NB4 (cell line): ENCODE measurements around the gene KCNRG.

Experiments
- DNase-seq: peaks from one replicate; pipeline ENCODE4 v3.0.0; 2010; ENCODE audit warnings: low read depth
- H3K4me3 ChIP-seq: one replicate; pipeline ENCODE4 v1.5.1; 2011; ENCODE audit warnings: mild to moderate bottlenecking, low read depth, low read length, moderate library complexity
- MYC ChIP-seq: IDR thresholded peaks from 2 replicates; pipeline ENCODE4 v1.6.1; 2011; ENCODE audit warnings: low read depth, low read length
- POLR2A ChIP-seq: IDR thresholded peaks from 2 replicates; pipeline ENCODE4 v1.6.1; 2011; ENCODE audit warnings: mild to moderate bottlenecking; ENCODE audit not compliant: insufficient read length; ENCODE audit errors: extremely low read depth
- TF ChIP-seq, protein P1 (sequence below): IDR thresholded peaks from one replicate; pipeline ENCODE4 v1.5.1; 2012; ENCODE audit warnings: low read depth, low read length
- TF ChIP-seq, protein P2 (sequence below): IDR thresholded peaks from 2 replicates; pipeline ENCODE4 v1.6.1; 2011; ENCODE audit warnings: low read depth, low read length

KCNRG gene

GRCh38 chr13:50006426-50007135, 8.7 kb upstream of the KCNRG start:
- DNase-seq: no peak
- no peak overlapping the region for H3K4me3 ChIP-seq
- TF ChIP-seq, protein P1, sequence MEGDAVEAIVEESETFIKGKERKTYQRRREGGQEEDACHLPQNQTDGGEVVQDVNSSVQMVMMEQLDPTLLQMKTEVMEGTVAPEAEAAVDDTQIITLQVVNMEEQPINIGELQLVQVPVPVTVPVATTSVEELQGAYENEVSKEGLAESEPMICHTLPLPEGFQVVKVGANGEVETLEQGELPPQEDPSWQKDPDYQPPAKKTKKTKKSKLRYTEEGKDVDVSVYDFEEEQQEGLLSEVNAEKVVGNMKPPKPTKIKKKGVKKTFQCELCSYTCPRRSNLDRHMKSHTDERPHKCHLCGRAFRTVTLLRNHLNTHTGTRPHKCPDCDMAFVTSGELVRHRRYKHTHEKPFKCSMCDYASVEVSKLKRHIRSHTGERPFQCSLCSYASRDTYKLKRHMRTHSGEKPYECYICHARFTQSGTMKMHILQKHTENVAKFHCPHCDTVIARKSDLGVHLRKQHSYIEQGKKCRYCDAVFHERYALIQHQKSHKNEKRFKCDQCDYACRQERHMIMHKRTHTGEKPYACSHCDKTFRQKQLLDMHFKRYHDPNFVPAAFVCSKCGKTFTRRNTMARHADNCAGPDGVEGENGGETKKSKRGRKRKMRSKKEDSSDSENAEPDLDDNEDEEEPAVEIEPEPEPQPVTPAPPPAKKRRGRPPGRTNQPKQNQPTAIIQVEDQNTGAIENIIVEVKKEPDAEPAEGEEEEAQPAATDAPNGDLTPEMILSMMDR: no peak
- TF ChIP-seq, protein P2, sequence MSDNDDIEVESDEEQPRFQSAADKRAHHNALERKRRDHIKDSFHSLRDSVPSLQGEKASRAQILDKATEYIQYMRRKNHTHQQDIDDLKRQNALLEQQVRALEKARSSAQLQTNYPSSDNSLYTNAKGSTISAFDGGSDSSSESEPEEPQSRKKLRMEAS: no peak
- no peak for TF ChIP-seq MYC
- TF ChIP-seq POLR2A: no peak

DNA sequence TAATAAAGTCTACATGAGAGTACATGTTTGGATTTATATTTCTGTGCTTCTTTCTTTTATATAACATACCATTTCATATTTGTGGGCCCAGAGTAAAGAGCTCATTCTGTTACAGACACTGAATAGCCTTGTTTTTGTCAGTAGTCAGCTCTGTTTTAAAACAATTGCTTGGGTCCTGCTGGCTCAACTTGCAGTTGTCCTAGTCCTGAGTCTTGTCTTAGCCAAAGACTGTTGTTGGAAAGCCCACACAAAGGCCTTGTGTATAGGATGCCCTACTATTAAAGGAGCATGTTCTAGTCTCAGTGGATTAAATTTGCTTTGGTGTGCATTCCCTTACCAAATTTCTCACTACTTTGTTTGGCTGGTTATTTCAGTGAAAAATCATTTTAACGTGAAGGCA, 3.8 kb upstream of the KCNRG start:
- no peak for DNase-seq
- H3K4me3 ChIP-seq: no peak overlapping the region
- TF ChIP-seq, protein P1: no peak
- TF ChIP-seq MYC (no peak), POLR2A (no peak)
- TF ChIP-seq, protein P2: no peak

DNA sequence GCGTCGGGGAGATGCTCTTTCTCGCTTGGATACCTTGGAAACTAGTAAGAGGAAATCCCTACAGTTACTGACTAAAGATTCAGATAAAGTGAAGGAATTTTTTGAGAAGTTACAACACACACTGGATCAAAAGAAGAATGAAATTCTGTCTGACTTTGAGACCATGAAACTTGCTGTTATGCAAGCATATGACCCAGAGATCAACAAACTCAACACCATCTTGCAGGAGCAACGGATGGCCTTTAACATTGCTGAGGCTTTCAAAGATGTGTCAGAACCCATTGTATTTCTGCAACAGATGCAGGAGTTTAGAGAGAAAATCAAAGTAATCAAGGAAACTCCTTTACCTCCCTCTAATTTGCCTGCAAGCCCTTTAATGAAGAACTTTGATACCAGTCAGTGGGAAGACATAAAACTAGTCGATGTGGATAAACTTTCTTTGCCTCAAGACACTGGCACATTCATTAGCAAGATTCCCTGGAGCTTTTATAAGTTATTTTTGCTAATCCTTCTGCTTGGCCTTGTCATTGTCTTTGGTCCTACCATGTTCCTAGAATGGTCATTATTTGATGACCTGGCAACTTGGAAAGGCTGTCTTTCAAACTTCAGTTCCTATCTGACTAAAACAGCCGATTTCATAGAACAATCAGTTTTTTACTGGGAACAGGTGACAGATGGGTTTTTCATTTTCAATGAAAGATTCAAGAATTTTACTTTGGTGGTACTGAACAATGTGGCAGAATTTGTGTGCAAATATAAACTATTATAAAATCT, 2.7 kb upstream of the KCNRG start:
- DNase-seq: no peak
- H3K4me3 ChIP-seq: no peak overlapping the region
- no peak for TF ChIP-seq MYC
- TF ChIP-seq, protein P2: no peak
- TF ChIP-seq, protein P1: no peak
- TF ChIP-seq POLR2A: no peak

DNA sequence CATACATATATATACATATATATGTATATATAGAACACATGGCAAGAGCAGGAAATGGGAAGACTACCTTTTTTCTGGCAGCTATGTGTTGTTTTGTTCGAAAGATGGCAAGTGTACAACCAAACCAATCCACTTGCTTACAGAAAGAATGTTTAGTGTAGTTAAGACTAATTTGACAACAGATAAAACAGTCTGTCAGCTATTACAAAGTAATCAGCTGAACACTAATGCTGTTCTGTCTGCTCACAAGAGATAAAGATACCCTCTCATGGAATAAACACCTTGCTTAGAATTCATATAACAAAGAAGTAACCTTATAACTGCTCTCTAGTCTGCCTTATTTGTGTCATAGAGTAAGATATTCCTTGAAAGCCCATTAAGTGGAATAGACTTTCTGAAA, 858 bp upstream of the KCNRG start:
- DNase-seq: no peak

GRCh38 chr13:50015750-50016149, 506 bp downstream of the KCNRG start:
- TF ChIP-seq POLR2A (no peak), MYC (no peak)
- TF ChIP-seq, protein P2: no peak
- TF ChIP-seq, protein P1: no peak
- no peak overlapping the region for H3K4me3 ChIP-seq
- DNase-seq: no peak

More for the DNA sequence above, 858 bp upstream of the KCNRG start:
- no peak for TF ChIP-seq POLR2A
- H3K4me3 ChIP-seq: no peak overlapping the region

GRCh38 chr13:50016444-50016843, 1.2 kb downstream of the KCNRG start:
- TF ChIP-seq, protein P2: no peak
- TF ChIP-seq POLR2A (no peak), MYC (no peak)
- TF ChIP-seq, protein P1: no peak
- DNase-seq: no peak
- H3K4me3 ChIP-seq: no peak overlapping the region
